Ovary (tissue), 9 donors: ENCODE measurements around the gene SLC24A1. TPM values are rescaled to one million over a fixed set of nuclear protein-coding genes. Genes with fewer than 3 reads are reported as not detected.

Experiments
- DNase-seq, 5 donors: peaks; one replicate each; pipeline ENCODE4 v3.0.0-alpha.2; 2019 to 2020
- H3K27ac ChIP-seq, 2 donors: fragments of 200-600 bp; one replicate each; pipeline versions ENCODE4 v1.5.1 to v1.8.0; 2019 to 2022
- H3K27me3 ChIP-seq: fragments of 200-600 bp; one replicate; pipeline ENCODE4 v1.8.0; 2022
- H3K36me3 ChIP-seq: fragments of 200-600 bp; sonication (generic); one replicate; pipeline ENCODE4 v1.5.1; 2019
- H3K4me1 ChIP-seq: one replicate; pipeline ENCODE4 v1.8.1; 2013; ENCODE audit warnings: mild to moderate bottlenecking, moderate library complexity; ENCODE audit not compliant: insufficient read depth
- H3K4me3 ChIP-seq: fragments of 200-600 bp; sonication (generic); one replicate; pipeline ENCODE4 v1.5.1; 2017
- H3K9me3 ChIP-seq, 2 donors: fragments of 200-600 bp in 1 of 2; sonication (generic) in 1 of 2; one replicate each; pipeline versions ENCODE4 v1.5.1 to v1.8.1; 2013 to 2019; ENCODE audit warnings: mild to moderate bottlenecking in 1 of 2, moderate library complexity in 1 of 2
- EP300 ChIP-seq: sonication (generic); formaldehyde crosslinking; IDR thresholded peaks from one replicate; pipeline ENCODE4 v1.6.1; 2017; ENCODE audit warnings: antibody characterized with exemption
- POLR2A ChIP-seq: fragments of 450-650 bp; IDR thresholded peaks from one replicate; pipeline ENCODE4 v1.6.1; 2017; ENCODE audit warnings: antibody characterized with exemption, mild to moderate bottlenecking, moderate library complexity
- WGBS, 3 donors: extraction: QIAGEN DNeasy Blood & Tissue Kit in 1 of 3; methylation state at CpG; one replicate each; pipeline versions ENCODE4 v1.1.5 to v1.1.7; 2013 to 2017; 5-methylcytosine and 5-hydroxymethylcytosine counted together
- intact Hi-C, 4 donors: fragments of 100-400 bp; cut with DNase I; formaldehyde crosslinking; loops; one replicate each; pipeline versions ENCODE4 v1.11.0 to v1.15.1; 2022 to 2023
- polyA plus RNA-seq, 2 donors: library from polyadenylated mRNA; stranded (reverse); fragments of 200-250 nt in 1 of 2; fragments of 350-450 nt in 1 of 2; fragmentation: Illumina TruSeq in 1 of 2; extraction: RNeasy Lipid Tissue Mini Kit (QIAGEN cat#74804) in 1 of 2; gene quantifications; one replicate each; pipeline ENCODE4 v1.2.3, GENCODE V29; 2013 to 2014
- total RNA-seq, 7 donors: library from RNA; depleted of rRNA in 2 of 7; stranded (reverse); fragments of >200 nt in 2 of 7; fragmentation: NEBNext Ultra II Directional in 3 of 7; extraction: Animal tissue kit (Norgen Biotek cat#: 25700) in 3 of 7; gene quantifications; one replicate each; pipeline versions ENCODE4 v1.1.0 to v1.2.4, GENCODE V29; 2016 to 2023
- TF ChIP-seq, protein P1 (sequence below), 3 donors: fragments of 450-650 bp in 2 of 3; fragments of 200-600 bp in 1 of 3; IDR thresholded peaks; one replicate each; pipeline versions ENCODE4 v1.5.1 to v1.8.0; 2016 to 2022; ENCODE audit warnings: antibody characterized with exemption in 3 of 3, mild to moderate bottlenecking in 1 of 3
- donor health status: DM: no; HTN: no; CAD: no; lungs with moderate emphysema.
- donor health status: DM: no; HTN: no; CAD: no.
- donor health status: Bipolar disorder and iron deficiency.
- donor health status: DM: yes; HTN: yes; CAD: no.
- donor health status: DM: no; HTN: no; CAD: no.
- donor health status: DM: yes; HTN: yes; CAD: no.

Gene SLC24A1
- total and polyA plus RNA-seq, 9 donors, result 4.5 to 17.4 (median 11.3) TPM

- TF ChIP-seq, protein P1, sequence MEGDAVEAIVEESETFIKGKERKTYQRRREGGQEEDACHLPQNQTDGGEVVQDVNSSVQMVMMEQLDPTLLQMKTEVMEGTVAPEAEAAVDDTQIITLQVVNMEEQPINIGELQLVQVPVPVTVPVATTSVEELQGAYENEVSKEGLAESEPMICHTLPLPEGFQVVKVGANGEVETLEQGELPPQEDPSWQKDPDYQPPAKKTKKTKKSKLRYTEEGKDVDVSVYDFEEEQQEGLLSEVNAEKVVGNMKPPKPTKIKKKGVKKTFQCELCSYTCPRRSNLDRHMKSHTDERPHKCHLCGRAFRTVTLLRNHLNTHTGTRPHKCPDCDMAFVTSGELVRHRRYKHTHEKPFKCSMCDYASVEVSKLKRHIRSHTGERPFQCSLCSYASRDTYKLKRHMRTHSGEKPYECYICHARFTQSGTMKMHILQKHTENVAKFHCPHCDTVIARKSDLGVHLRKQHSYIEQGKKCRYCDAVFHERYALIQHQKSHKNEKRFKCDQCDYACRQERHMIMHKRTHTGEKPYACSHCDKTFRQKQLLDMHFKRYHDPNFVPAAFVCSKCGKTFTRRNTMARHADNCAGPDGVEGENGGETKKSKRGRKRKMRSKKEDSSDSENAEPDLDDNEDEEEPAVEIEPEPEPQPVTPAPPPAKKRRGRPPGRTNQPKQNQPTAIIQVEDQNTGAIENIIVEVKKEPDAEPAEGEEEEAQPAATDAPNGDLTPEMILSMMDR (IDR thresholded peaks at IDR 0.05), result no peak
- TF ChIP-seq EP300 (no peak), POLR2A (no peak)
- H3K4me1 ChIP-seq, result no peaks in the 10 kb centered on the region
- intact Hi-C loops, result no loop called here
- H3K27ac ChIP-seq, result no peak overlapping the region
- no peaks in the 10 kb centered on the region for H3K27me3 ChIP-seq
- no peak overlapping the region for H3K4me3 ChIP-seq
- H3K9me3 ChIP-seq, result no peaks in the 10 kb centered on the region
- DNase-seq, result no peak
- no peaks in the 10 kb centered on the region for H3K36me3 ChIP-seq
These were observed 37.5 kb upstream of the SLC24A1 start for GRCh38 chr15:65584241-65584640.

DNA sequence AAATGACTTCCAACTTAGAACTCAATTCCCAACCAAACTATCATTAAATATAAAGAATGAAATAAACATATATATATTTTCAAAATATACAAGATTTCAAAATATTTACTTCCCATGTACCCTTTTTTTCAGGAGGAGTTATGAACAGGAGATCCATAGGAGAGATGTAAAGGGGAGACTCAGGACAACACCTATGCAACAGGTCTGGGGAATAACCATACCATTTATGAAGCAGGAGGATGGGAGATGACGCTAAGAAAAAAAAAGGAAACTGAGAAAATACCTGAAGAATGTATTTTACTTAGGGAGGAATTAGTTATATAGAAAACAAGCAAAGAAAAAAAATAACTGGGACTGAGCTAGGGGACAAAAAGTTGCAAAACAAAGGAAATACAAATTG is 34.6 kb upstream of the SLC24A1 start:
- Histone ChIP-seq H3K9me3 (no peaks in the 10 kb centered on the region), H3K27me3 (no peaks in the 10 kb centered on the region), H3K27ac (no peak overlapping the region), H3K4me3 (no peak overlapping the region), H3K36me3 (no peaks in the 10 kb centered on the region), H3K4me1 (no peaks in the 10 kb centered on the region)
- TF ChIP-seq, protein P1 (IDR thresholded peaks at IDR 0.05), result no peak
- TF ChIP-seq POLR2A, result no peak
- no peak for TF ChIP-seq EP300
- intact Hi-C loops, result no loop called here
- 91 to 98% (median 92%) methylated on average over 1 of the region's 1 CpG for WGBS, 3 donors
- no peak for DNase-seq

- TF ChIP-seq EP300, result no peak
- no peak for TF ChIP-seq POLR2A
- TF ChIP-seq, protein P1 (IDR thresholded peaks at IDR 0.05), result no peak
- DNase-seq, result no peak
- intact Hi-C loops, result no loop called here
- 69 to 81% (median 76%) methylated on average over 3 of the region's 3 CpGs for WGBS, 3 donors
- Histone ChIP-seq H3K27ac (no peak overlapping the region), H3K27me3 (no peaks in the 10 kb centered on the region), H3K4me1 (no peaks in the 10 kb centered on the region), H3K4me3 (no peak overlapping the region), H3K36me3 (no peaks in the 10 kb centered on the region), H3K9me3 (no peaks in the 10 kb centered on the region)
These were observed 25.8 kb upstream of the SLC24A1 start for GRCh38 chr15:65595960-65596359.

DNA sequence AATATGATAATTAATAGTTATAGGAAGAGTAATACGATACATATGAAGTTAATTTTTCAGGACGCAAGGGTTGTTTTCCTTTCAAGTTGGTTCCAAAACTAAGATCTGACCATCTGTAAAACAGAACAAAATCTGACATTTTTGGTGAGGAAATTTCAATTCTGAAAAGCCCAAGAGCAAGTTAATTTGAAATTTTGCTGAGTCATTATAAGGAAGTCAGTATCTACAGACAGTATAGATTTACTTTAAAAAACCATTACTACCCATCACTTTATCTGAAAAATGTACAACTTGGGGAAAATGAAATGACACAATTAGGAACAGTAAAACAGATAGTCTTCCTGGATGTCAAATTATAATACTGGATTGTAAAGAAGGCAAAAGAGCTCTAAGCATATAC is 23.3 kb upstream of the SLC24A1 start:
- H3K36me3 ChIP-seq, result no peaks in the 10 kb centered on the region
- WGBS, 3 donors, result 93 to 95% (median 94%) methylated on average over 2 of the region's 2 CpGs
- H3K27me3 ChIP-seq, result no peaks in the 10 kb centered on the region
- H3K4me1 ChIP-seq, result no peaks in the 10 kb centered on the region
- no peak for TF ChIP-seq EP300
- TF ChIP-seq, protein P1 (IDR thresholded peaks at IDR 0.05), result no peak
- no peak for TF ChIP-seq POLR2A
- intact Hi-C loops, result no loop called here
- DNase-seq, result no peak
- H3K4me3 ChIP-seq, result no peak overlapping the region
- H3K9me3 ChIP-seq, result no peaks in the 10 kb centered on the region
- no peak overlapping the region for H3K27ac ChIP-seq

DNA sequence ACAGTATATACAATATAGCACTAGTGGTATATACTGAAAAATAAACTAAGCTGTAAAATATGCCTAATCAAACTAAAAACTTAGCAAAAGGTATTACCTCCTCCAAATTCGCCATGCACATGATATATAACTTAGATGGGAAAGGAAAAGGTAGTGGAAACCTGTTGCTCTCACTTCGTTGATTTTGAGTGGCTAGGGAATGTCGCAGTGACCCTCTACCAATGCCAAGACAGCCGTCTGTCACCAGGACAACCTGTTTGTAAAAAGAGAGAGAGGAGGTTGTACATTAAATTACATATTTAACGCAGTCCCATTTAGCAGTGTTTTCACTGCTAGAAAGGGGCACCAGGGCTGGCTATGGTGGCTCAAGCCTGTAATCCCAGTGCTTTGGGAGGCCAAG is 22.1 kb upstream of the SLC24A1 start:
- H3K27ac ChIP-seq, result no peak overlapping the region
- no peak for DNase-seq
- no peak for TF ChIP-seq EP300
- TF ChIP-seq, protein P1 (IDR thresholded peaks at IDR 0.05), result no peak
- TF ChIP-seq POLR2A, result no peak
- intact Hi-C loops, result no loop called here
- no peaks in the 10 kb centered on the region for H3K9me3 ChIP-seq
- no peaks in the 10 kb centered on the region for H3K4me1 ChIP-seq
- H3K27me3 ChIP-seq, result no peaks in the 10 kb centered on the region
- H3K36me3 ChIP-seq, result no peaks in the 10 kb centered on the region
- H3K4me3 ChIP-seq, result no peak overlapping the region
- WGBS, 3 donors, result 75 to 87% (median 80%) methylated on average over 5 of the region's 5 CpGs
